Measurements from ENCODE around the gene METAP1D.
"Not testable (repeated sequence)": the region's sequence is repeated elsewhere in the genome, so short reads cannot be mapped to it uniquely, and the experiment has no call there.

Gene METAP1D

DNA sequence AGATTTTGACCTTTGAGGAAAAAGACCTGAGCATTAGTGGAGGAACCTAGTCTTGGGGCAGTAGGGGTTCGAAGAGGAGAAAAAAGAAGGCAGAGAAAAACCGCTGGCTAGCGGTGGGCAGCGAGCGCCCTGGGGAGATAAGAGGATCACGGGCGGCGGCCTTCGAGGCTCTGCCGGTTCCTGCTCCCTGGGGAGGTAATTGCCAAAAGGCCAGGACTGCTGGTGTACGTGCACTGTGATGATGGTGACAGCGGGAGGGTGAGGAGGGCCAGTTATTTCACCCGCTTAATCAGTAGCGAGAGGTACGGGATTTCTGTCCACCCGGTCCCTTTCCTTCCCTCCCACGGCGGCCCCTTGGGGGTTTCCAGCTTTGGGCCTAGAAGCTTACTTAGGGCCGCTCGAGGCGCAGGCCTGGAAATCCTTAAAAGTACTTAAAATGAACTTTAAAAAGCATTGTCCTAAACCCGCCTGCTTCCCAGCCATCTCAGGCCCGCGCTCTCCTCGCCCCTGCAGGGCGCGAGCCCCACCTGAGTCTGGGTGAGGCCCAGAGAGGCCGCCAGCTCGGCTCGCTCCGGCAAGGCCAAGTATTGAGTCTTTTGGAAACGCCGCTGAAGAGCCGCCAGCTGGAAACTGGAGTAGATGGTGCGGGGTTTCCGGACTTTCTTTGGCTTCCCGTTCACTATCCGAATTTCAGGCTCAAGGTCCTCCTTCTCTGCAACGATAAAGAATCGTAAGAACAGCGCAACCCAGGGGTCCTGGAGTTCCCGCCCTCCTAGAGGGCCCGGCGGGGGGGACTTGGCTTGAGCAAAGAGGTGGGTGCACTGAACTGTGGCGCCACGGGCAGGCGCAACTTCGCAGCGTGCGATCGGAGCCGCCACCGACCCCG, 101.4 kb downstream of the METAP1D start:
- DNase-seq, result no peak

- no peak for DNase-seq
These were observed 102.2 kb downstream of the METAP1D start for GRCh38 chr2:172101821-172102390.

DNA sequence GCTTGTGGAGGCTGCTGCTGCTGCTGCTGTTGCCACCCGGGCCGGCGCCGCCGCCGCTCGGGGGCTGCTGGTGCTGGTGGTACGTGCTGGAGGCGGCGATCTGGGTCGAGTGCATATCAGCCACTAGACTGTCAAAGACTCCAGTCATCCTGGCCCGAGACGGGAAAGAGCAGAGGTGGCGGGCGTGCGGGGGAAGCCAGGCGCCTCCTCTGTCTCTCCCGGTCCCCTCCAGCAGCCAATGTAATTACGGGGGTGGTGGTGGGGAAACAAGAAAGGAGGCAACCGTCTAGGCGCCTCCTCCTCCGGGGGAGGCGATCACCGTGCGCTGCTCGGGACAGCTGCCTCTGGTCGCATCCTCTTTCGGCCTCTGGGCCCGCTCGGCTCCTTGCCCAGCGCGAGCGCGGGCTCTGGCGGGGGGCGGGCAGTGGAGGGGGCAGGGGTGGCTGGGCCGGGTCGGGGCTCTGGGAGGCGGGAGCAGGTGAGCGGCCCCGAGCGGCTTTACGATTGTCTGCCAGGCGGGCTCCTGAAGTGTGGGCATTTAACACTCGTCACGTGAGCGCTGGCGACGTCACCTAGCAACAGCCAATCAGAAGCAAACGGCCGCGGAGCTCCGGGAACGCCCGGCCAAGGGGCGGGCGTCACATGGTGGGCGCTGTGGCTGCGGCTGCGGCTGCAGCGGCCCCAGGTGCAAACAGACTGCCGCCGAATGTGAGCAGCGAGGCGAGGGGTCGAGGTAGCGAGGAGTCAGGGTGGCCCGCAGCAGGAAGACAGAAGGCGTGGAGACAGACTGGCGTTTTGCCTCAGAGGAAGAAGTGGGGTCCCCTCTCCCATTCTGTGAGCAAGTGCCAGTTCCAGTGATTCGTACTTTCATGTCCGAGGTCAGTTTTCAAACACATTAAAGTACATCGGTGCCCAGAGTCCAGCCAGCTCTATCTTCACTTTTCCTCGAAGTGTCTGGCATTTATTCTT, 102.9 kb downstream of the METAP1D start, which contains the start of gene DLX2:
Gene DLX2 (minus strand): TSS at position 510 of the 969 bp plus-strand sequence. CDS start 362 bp downstream, at position 148.
- DNase-seq, result peak in 46 of 56 donors; percentile 11 to 81 (median 50)

DNA sequence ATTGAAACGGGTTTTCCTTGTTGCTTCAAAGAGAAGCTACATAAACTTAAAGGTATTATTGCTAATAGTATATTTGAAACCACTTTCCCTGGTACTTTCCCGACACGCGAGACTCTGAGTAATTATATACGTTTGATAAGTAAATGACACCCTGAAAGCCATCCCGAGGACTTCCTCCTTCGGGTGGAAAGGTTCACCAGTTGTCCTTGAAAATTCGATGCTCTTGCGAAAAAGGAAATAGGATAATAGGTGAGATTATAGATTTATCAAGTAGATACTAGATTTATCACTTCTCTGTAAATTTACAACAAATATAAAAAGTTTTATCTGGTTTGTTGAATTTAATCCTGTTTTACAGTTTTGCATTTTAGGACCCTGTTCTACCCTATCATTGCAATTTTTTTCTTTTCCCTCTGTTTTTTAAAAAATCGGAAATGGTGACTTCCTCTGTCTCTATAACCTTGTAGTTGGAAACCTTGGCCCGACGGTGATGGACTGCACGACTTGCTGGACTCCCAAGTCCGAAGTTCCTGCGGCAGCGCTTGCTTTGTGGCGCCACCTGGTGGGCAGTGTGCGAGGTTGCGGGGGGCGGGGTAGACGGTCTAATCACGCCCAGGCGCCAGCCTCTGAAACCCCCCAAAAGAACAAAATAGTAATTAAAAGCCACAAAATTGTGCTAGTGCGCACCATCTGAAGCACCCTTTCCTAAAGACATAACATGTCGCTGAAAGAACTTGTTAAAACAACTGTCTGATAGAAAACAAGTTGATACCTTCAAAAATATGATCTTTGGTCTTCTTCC, 103.9 kb downstream of the METAP1D start:
- DNase-seq, result peak in 34 of 56 donors; percentile 11 to 79 (median 42)

DNA sequence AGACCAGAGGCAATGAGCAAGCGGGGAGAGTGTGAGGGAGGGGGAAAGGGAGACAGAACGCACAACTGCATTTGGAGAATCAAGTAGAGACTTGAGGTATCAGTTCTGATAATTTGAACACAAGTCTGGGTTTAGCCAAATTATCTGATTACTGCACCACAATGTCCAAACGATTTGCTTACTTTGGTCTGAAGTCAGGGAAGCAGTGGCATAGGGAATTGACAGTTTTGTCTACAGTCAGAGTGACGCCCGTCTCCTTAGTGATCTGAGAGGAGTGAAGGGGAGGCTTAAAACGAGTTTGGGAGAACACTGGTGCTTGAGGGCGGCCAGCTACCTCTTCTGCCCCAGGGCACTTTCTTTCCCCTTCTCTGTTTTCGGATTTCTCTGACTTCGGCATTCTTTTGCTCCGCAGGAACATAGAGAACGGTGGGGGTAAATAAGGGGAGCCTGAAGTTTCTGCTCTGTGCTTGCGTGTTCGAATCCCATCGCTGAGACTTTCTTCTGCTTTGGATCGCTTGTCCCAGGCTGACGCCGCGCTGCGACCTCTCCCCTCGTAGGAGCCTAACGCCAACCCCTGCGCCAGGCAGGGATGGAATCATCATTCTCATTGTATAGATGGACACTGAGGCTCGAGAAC, 105.8 kb downstream of the METAP1D start:
- DNase-seq, result no peak

DNA sequence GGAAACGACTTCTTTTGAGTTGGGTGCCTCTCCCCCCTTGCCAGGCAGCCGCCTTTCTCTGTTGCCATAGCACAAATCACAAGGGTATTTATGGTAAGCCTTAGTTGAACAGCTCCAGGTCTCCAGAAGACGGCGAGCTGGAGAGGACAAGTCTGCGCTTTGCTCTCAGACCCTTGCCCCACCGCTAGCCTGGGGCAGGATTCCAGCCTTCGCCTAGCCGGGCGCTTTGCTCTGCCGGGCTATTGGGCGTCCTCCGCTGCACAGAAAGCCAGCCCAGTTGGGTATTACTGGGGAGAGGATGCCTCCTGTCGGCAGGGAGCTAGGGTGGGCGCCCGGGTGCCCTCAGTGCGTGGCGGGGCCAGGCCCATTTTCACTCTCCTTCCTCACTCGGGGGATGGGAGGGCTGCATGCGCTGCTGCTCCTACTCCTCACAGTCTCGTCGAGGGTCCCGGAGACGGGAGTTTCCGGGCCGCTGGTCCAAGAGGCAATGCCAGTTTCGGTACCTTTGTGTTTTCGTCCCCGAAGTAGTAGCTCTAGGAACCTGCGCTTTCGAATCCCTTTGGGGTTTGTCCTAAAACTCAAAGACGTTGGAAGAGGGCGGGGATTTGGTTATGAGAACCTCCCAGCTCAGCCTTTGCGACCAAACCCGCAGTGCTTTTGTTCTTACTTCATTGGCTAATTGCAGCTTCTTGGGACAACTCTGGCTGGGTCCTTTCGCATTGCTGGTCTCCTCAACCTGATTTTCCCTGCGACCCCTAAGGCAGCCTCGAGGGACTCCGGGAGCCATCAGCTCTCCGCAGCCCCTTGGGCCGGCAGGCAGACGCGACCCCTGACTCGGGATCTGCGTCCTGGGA, 106.6 kb downstream of the METAP1D start:
- DNase-seq, result peak in 1 of 56 donors; percentile 22

GRCh38 chr2:172107690-172108586, 108.2 kb downstream of the METAP1D start:
- DNase-seq, result no peak

DNA sequence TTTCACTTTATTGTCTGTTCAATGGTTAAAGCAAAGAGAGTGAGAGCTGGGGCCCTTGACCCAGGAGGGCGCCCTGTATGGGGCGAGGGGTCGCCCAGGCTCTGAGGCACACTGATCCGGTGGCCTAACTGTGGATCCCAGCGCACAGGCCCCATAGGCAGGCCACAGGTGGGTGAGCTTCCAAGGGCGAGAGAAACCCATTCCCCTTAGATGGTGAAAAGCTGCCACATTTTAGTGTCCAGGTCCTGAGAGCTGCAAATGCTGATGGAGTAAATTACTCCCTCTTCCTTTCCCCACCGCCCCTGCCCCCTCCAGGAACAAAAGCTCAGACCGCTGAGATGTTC, 108.8 kb downstream of the METAP1D start:
- DNase-seq, result no peak

DNA sequence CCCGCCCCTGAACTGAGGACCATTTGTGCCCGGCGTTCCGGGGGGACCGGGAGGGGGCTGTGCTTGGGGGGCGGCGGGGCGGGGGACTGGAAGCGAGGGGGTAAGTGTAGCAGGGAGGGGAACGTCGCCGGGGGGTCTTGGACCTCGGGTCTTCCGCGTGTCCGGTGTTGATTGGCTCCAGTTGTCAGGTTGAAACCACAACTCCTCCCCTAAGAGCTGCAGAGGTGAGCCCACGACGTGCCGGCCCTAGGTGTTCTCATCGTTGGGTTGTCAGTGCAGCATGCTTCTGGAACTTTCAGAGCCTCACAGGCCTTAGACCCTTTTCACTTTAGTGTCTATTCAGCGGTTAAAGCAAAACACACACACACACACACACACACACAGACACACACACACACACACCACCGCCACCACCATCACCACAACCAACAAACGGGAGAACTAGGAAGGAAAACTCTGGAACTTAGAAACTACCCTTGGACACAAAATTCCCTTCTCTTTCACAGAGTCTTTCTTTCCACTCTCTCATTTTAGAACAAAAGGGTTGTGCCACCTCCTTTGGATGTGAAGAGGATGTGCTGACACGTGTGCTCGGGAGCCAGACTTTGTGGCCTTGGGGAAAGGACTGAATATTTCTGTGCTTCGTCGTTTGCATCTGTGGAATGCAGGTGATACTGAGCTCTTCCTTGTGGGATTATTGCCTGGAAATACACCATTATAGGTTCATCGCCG, 109.7 kb downstream of the METAP1D start:
- no peak for DNase-seq

DNA sequence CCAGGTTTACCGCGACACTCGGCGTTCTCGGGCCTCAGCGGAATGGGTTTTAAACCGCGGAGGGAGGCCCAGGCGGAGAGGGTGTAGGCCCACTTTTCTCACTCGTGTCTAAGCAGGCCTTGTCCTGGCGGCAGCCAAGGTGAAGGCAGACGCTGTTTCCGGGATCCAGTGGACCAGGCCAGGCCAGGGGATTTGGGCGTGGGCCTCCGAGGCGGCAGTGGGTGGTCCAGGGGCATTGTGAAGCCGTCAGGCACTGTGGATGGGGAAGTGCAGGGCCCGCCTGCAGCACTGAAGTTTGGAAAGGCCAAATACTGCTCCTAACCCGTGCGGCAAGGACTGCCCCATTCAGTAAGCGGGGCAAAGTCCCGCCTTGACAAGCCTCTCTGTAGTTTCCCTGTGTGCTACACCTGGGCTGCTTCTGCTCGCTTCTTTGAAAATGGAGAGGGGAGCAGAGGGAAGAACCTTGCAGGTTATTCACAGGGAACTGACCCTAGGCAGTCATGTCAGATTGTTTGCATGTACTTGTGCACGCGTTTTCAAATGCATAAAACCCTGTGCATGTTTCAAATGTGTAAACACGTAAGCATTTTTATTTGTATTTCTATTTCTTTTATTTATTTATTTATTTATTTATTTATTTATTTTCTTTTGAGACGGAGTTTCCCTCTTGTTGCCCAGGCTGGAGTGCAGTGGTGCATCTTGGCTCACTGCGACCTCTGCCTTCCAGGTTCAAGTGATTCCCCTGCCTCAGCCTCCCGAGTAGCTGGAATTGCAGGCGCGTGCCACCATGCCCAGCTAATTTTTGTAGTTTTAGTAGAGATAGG, 110.4 kb downstream of the METAP1D start:
- no peak for DNase-seq

DNA sequence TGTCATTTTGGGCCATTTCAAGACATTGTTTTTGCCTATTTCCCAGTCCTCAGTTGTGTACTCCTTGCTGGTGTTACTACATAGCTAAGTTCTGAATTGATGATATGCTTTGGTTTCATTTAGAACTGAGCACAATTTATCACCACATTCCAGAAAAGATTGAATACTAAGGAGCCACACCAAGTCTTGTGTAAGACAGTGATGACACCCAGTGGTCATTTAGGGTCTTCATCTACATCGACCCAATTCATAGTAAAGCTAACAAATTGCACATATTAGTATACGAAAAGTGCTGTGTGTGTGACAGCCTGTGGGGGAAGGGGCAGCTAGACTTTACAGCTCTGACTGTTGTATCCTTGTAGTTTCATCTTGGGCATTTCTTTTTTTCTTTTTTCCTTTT, 113.9 kb downstream of the METAP1D start:
- peak in 2 of 56 donors; percentile 8 to 31 for DNase-seq

- DNase-seq, result not testable (repeated sequence)
These were observed 114.4 kb downstream of the METAP1D start for GRCh38 chr2:172114176-172114575.

GRCh38 chr2:172114579-172114978, 114.8 kb downstream of the METAP1D start:
- DNase-seq, result no peak

GRCh38 chr2:172116107-172116506, 116.4 kb downstream of the METAP1D start:
- DNase-seq, result no peak

- DNase-seq, result no peak
These were observed 119.3 kb downstream of the METAP1D start for GRCh38 chr2:172119089-172119488.

GRCh38 chr2:172120118-172120517, 120.4 kb downstream of the METAP1D start:
- no peak for DNase-seq

All from amygdala (tissue), 56 donors.